NCI-H526 (cell line): ENCODE results near the gene STIM1.

Source experiments
- DNase-seq, 2 experiments: peaks; one replicate each; lab custom pipeline; 2025; lab: John Stamatoyannopoulos, UW

STIM1 gene

DNA sequence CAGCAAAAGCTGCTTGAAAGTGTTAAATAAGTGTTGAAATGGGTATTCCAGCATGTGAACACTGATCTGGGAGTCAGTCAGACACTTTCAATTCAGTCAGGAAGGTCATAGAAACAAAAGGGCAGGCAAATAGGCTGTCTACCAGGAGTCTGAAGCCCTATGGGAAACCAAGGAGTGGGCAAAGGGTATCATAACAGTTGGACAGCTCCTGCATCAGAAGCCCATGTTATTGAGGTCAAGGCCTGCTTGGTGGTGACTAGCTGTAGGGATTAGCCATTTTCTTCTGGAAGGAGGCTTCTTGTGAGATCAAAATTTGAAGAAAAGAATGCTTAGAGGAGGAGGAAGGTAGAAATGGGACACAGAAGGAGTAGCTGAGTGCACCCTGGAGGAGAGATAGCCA, 97.3 kb downstream of the STIM1 start:
- no peak for DNase-seq

DNA sequence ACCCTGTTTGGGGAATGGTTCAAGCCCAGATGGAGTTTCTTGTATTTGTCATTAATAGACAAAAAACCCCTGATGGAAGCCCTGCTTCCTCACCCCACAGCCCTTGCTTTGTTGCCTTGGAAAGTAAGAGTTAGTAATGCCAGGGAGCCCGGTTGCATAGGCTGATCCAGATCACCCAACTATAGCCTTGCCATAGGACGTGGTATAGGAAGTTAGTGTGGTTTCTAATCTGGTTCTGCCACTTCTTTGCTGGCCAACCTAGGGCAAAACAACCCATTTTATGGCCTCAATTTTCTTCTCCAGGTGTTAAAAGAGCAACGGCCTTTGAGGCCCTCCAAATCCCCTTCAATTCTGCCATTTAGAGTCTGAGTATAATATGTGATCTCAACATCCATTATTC, 97.9 kb downstream of the STIM1 start:
- DNase-seq: no peak

DNA sequence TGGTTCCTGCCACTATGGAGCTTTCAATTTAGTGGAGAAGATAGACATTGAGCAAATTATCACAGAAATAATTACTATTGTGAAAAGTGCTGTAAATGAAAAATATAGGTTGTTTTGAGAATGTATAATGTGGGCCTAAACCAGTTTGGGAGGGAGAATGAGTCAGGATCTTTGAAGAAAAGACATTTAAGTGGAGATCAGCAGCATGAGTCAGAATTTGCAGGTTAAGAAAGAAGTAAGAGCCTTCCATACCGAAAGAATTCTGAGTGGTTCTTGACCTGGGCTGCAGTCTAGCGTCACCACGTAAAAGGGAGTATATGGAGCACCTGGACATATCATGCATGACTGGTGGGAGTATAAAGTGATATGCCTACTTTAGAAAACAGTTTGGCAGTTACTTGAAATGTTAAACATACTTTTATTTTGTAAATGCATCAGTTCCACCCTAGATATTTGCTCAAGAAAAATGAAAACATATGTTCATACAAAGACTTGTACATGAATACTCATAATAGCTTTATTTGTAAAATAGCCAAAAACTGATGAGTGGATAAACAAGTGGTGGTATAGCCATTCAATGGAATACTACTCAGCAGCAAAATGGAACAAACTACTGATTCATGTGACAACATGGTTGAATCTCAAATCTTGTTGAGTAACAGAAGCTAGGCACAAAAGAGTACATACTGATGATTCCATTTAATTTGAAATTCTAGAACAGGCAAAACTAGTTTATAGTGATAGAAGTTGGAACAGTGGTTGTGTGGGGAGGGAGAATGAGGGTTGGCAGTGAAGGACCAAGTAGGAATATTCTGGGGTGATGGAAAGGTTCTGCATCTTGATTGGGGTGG, 99.2 kb downstream of the STIM1 start:
- no peak for DNase-seq

DNA sequence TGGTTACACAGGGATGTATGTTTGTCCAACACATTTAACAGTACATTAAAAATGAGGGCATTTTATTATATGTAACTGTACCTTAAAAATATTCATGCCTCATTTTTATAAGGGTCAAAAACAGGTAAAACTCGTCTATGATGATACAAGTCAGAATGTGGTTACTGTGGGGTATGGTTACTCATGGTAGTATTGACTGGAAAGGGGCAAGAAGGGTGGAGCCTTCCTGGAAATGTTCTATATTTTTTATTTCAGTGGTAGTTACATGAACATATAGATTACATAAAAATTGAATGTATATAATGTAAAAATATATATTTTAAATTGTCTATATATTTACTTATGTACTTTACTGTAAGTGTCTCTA, 99.8 kb downstream of the STIM1 start:
- no peak for DNase-seq

DNA sequence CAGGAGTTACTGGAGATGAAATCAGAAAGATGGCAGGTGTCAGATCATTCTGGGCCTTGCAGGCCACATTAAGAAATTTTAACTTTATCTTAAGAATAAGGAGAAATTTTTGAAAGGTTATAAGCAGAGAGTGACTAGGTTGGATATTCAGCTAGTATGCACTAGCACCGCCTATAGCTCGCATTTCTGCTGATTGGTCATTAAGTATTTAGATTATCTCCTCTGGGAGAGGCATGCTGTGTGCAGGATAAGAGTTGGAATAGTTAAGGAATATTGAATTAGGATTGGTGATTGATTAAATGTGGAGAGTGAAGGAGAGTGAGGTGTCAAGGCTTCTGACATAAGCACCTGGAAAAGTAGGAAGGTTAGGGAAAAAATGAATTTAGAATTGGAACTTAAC, 100.6 kb downstream of the STIM1 start:
- DNase-seq: no peak

DNA sequence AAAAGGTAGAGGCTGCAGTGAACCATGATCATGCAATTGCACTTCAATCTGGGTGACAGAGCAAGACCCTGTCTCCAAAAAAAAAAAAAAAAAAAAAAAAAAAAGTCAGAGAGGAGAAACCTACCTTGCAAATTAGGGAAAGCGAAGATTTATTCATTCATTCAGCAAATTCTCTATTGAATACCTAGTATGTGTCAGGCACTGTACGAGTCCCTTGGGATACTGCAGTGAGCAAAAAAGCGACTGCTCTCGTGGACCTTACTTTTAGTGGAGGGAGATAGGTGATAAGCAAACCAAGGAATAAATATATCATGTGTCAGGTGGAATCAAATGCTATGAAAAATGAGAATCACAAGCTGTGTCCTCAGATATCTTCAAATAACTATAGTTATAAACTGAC, 101.3 kb downstream of the STIM1 start:
- no peak for DNase-seq

DNA sequence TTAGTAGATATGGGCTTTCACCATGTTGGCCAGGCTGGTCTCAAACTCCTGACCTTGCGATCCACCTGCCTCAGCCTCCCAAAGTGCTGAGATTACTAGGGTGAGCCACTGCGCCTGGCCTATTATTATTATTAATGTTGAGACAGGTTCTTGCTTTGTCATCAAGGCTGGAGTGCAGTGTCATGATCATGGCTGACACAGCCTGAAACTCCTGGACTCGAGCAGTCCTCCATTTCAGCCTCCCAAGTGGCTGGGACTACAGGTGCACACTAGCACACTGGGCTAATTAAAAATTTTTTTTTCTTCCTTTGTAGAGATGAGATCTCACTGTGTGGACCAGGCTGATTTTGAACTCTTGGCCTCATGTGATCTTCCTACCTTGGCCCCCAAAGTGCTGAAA, 102.0 kb downstream of the STIM1 start:
- DNase-seq: no peak

DNA sequence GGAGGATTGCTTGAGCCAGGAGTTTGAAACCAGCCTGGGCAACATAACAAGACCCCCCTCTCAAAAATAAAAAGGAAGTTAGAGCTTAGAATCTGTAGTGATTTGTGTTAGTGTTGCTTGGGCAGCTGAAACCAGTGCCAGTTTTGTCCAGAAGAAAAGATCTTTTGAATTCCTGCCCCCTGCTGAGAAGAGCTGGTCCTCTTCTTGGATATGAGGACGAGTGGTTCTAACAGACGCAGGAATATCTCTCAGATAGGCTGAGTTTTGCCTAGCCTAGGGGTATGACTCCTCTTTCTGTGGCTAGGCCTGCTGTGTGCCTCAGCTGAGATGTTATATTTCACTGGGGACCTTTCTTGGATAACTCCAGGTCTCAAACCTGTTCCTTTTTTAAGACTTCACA, 102.8 kb downstream of the STIM1 start:
- DNase-seq: no peak

DNA sequence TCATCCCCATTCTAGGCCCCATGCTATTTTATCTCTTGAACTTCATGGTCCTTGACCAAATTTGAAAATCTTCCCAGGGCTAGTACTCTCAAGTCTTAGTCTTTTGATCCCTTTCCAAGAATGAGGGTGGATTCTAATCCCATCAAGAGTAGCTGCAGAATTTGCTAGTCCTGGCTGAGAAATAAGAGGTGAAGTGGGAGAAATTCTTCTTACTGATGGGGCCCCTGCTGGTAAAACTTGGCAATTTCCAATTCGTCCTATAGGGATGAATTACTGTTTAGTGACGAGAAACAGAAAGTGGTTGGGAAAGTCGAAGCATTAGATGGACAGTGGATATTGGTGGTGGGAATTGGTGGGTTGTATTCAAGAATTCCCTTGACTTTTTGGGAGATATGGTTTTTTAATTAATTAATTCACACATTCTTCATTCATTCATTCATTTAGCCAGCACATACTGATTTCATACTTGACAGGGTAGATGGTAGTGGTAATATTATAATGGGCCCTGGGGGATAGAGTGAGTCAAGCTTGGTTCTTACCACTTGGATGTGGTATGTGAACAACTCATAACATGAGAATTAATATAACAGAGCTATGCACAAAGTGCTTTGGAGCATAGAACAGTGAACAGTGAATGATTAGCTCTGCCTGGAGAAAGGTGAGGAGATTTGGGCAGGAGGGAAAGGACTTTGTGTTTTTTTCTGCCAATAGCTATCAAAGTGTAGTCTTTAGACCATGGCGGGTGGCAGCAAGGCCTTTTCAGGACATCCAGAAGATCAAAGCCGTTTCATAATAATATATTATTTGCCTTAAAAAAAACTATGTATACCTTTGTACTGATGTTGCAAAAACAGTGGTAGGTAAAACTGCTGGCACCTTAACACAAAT, 103.8 kb downstream of the STIM1 start:
- DNase-seq: no peak

DNA sequence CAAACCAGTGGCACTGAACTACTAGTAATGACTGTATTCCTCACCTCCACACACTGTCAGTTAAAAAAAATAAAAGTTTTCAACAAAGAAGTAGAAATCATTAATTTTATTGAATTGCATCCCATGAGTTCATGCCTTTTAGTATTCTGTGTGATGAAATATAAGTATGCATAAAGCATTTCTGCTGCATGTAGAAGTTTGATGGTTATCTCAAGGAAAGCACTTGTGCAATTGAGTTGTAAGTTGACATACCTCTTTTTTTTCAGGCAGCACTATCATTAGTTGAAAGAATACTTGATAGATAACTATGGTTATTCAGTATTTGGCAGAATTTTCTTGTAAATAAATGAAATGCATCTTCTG, 104.4 kb downstream of the STIM1 start:
- DNase-seq: no peak

DNA sequence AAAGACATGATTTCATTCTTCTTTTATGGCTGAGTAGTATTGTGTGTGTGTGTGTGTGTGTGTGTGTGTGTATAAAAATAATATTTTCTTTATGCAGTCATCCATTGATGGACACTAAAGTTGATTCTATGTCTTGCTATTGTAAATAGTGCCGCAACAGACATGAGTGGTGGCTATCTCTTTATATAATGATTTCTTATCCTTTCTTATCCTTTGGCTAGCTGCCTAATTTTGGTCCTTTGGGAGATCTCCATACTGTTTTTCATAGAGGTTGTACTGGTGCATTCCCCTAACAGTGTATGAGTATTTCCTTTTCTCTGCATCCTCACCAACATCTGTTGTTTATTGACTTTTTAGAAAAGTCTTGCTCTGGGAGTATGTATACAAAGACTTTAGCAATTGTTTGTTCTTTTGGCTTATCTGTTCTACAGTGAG, 107.0 kb downstream of the STIM1 start:
- DNase-seq: no peak

DNA sequence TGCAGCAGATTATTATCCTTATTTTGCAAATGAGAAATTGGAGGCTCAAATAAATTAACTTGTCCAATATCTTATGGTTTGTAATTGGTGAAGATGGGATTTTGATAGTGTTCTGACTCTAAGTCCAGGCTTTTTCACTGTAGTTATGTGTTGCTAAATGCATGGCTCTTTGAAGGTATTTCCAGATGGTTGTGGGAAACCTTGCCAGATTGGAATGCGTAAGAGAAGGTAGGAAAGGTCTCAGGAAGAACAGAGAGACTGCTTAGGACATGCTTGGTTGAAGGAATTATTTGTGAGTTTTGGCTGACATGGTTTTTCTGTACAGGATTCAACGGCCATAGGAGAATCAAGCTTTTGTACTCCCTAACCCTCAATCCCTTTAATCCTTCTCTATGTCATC, 108.6 kb downstream of the STIM1 start:
- DNase-seq: no peak

DNA sequence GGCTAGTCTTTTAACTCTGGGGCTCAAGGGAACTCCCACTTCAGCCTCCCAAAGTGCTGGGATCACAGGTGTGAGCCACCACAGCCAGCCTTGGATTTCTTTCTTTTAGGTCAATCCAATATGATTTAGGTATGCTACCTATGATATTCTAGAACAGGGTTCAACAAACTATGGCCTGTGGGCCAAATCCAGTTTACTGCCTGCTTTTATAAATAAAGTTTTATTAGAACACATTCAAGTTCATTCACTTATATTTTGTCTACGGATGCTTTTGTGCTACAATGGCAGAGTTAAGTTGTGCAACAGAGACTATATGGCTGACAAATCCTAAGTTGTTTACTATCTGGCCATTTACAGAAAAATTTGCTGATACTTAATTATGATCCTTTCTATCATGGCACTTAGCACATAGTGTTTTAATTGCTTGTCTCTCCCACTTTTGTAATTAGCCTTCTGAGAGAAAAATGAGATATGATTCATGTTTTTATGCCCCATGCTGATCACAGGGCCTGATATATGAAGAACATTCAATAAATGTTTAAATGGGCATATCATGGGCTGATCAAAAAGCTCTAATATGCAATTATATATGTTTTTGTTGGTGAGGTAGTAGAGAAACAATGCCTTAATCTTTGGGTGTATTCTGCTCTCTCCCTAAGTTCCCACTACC, 109.6 kb downstream of the STIM1 start:
- DNase-seq: no peak

DNA sequence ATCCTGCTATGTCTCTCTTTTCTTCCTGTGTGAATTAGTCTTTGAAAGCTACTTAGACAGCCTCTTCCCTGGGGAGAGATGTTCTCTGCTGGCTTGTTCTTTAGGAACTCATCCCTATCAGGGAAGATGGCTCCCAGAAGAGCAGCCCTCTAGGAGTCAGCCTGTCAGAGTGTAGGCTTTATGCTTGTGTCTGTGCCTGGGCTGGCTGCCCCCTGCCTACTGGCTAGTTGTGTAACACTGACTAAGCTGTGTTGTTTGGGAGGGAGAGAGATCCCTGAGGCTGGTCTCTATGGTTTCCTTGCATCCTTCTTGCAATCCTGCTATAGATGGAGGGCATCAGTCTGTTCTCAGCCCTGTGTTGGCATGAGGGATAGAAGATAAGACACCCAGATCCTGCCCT, 112.2 kb downstream of the STIM1 start:
- no peak for DNase-seq

DNA sequence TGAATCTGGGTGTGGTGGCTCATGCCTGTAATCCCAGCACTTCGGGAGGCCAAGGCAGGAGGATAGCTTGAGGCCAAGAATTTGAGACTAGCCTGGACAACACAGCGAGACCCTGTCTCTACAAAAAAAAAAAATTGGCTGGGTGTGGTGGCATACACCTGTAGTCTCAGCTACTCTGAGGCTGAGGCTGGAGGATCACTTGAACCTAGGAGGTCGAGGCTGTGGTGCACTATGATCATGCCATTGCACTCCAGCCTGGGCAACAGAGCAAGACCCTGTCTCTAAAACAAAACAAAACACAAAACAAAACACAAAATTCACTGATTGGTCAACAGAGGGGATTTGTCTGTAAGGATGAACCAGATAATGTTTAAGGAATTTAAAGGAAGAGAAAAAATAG, 113.7 kb downstream of the STIM1 start:
- DNase-seq: no peak

DNA sequence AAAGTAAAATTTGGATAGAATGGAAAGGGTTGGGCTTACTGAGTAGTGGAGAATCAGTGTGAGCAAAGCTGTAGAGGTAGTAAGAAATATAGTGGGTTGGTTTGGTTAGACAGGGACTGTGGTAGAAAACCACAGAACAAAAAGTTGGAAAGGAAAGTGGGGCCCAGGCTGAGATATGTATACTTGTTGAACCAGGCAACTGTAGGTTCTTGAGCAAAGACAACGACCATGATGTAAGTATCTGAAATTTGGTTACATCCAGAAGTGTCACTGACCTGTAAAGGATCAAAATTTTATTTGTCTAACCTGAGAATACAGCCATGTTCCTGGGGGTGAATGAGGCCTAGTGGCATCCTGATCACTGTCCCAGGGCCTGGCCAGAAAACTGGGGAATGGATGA, 114.1 kb downstream of the STIM1 start:
- DNase-seq: no peak

DNA sequence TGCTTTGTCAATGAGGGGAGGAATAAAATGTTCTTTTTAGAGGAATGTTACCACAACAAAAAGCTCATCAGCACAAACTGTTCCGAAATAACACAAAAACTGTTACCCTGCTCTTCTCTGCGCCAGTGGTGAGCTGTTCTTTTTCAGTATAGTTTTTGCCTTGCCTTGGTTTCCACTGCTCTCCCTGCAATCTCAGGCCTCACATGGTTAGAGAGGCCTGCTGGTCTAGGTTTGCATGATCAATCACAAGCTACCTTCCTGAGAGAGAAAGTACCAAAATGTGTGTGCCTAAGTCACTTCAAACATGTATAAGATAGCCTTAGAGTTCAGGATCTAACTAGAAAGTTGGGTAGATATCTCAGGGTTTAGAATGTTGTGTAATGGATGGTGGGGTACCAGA, 114.6 kb downstream of the STIM1 start:
- DNase-seq: no peak

DNA sequence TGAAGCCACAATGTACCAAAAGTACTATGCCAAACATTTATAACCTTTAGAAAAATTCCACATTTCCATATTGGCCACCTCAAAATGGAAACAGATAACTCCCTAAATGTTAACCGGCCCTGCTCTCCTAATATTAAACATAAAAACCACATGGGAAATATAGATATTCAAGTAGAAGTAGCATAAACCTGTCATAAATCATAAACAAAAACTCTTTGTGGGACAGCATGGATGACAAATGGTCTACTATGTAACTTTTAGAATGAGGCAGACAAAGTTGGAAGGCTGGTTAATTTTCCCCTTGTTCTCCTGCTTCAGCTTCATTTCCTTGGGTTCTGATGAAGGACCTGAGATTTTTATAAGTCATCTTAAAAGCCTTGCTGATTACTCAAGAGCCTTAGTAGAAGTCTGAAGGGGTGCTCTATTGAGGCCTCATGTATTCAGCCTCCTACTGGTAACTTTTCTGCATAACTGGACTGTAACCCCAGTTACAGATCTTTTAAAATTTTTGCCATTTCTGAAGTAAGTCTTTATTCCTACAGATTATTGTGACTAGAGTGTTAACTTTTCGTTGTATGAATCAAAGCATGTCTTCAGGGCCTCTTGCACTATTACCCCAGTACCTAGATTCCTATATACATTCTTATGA, 116.4 kb downstream of the STIM1 start:
- no peak for DNase-seq

DNA sequence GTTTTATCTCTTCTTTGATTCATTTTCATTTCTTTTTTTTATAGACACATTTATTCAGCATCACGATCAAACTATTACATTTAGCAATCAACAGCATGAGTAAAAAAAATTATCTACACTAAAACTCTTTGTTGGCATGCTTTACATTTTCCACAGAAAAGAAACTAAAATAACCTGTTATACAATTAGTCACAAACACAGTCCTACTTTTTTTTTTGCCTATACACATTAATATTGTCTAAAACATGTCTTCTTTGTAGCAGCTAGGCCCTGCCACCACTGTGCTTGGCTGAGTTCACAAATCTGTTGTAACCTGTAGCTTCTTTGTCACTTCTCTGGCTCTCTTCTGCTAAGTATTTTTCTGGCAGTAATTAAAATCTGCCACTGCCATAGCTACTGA, 117.0 kb downstream of the STIM1 start:
- DNase-seq: no peak

DNA sequence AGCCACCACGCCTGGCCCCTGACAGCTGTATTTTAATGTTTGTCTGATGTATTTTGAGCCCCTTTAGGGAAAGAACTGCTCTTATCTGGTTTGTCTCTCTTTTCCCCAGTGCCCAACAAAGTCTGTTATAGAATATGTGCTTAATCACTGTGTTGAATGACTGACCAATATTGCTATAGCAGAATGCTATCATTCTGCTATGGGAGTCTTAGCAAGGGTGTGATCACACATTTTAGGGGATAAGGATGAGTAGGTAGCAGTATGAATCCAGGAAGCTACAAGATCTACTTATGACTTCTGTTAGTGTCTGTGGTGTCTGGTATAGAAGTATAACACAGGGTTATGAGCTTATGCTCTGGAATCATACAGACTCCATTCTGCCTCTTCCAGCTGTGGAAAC, 121.6 kb downstream of the STIM1 start:
- DNase-seq: no peak

DNA sequence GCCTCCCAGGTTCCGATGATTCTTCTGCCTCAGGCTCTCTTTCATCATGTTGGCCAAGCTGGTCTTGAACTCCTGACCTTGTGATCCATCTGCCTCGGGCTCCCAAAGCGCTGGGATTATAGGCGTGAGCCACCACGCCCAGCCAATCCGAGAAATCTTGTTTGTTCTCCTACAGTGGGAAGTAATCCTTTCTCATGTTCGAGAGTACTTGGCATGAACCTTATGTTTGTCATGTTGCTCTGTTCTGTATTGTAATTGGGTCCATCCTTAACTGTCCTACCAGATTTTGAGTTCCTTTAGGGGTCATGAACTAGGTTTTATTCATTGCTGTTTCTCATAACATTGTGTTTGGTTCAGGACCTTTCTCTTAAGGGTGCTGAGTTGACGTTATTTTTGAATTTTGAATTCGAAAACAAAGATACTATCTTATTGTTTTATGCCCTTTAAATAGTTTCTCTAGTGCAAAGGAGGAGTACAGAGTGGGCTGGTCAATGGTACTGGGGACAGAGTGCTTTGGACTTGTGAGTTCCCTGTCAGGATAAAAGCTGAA, 125.7 kb downstream of the STIM1 start:
- no peak for DNase-seq

DNA sequence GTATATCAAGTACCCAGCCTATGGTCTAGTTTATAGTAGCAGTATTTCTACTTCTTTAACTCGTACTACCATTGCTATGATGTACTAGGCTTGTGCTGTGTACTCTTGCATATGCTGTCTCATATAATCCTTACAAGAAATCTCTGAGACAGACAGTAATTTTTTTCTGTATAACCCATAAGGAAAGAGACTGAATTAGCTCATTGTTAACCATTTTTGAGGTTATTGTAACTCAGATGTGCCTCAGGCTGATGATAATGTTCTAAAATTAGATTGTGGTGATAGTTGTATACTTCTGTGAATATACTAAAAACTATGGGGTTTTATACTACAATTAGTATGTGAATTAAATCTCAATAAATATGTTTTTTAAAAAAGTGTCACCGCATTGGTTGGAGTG, 127.0 kb downstream of the STIM1 start:
- no peak for DNase-seq
